Gastrocnemius medialis (tissue), 4 donors: ENCODE measurements around the gene RGL2. TPM values are rescaled to one million over a fixed set of nuclear protein-coding genes. Genes with fewer than 3 reads are reported as not detected.

Experiments
- ATAC-seq, 2 donors: fragments of 150-250 bp; one replicate each; pipeline ENCODE4 v1.9.1; 2016
- DNase-seq, 2 donors: peaks; one replicate each; pipeline ENCODE4 v3.0.0-alpha.2; 2019
- H3K27ac ChIP-seq, 4 donors: fragments of 200-600 bp; sonication (generic); 1 replicate in 1 of 4; 2 replicates in 3 of 4; pipeline ENCODE4 v1.5.1; 2016 to 2018; ENCODE audit warnings: mild to moderate bottlenecking in 2 of 4, moderate library complexity in 1 of 4
- H3K27me3 ChIP-seq, 3 donors: fragments of 200-600 bp; sonication (generic) in 2 of 3; 1 replicate in 1 of 3; 2 replicates in 2 of 3; pipeline versions ENCODE4 v1.5.1 to v1.6.0; 2016 to 2019; ENCODE audit warnings: mild to moderate bottlenecking in 1 of 3, moderate library complexity in 1 of 3
- H3K36me3 ChIP-seq, 2 donors: fragments of 200-600 bp; sonication (generic) in 1 of 2; one replicate each; pipeline ENCODE4 v1.5.1; 2017 to 2018
- H3K4me1 ChIP-seq, 2 donors: fragments of 200-600 bp; sonication (generic) in 1 of 2; one replicate each; pipeline ENCODE4 v1.5.1; 2016 to 2017; ENCODE audit warnings: mild to moderate bottlenecking in 2 of 2
- H3K4me3 ChIP-seq, 4 donors: fragments of 200-600 bp; sonication (generic) in 3 of 4; 1 replicate in 1 of 4; 2 replicates in 3 of 4; pipeline ENCODE4 v1.5.1; 2016 to 2019; ENCODE audit warnings: mild to moderate bottlenecking in 2 of 4
- H3K9me3 ChIP-seq, 3 donors: fragments of 200-600 bp; sonication (generic) in 2 of 3; 1 replicate in 1 of 3; 2 replicates in 2 of 3; pipeline ENCODE4 v1.5.1; 2016 to 2019
- POLR2A ChIP-seq, 2 donors: fragments of 450-650 bp; IDR thresholded peaks; one replicate each; pipeline ENCODE4 v1.6.1; 2017; ENCODE audit warnings: antibody characterized with exemption in 2 of 2, mild to moderate bottlenecking in 2 of 2, moderate library complexity in 2 of 2
- in situ Hi-C, 4 donors: fragments of 200-750 bp; cut with MboI; loops; one replicate each; pipeline versions ENCODE4 v1.15.0 to v1.8.0; 2017; ENCODE audit warnings: low sequenced_read_pairs in 4 of 4
- intact Hi-C: fragments of 100-400 bp; cut with DNase I; formaldehyde crosslinking; loops from one replicate; pipeline ENCODE4 v1.15.1; 2023; ENCODE audit warnings: low total_unique reads
- microRNA-seq, 2 donors: library from miRNA; unstranded; fragments of <30 nt; microRNA quantifications; one replicate each; pipeline ENCODE4, GENCODE V29; 2016; ENCODE audit warnings: borderline replicate concordance in 2 of 2
- total RNA-seq, 4 donors: library from RNA; depleted of rRNA; stranded (reverse); fragments of >200 nt; gene quantifications; one replicate each; pipeline versions ENCODE4 v1.1.0 to v1.2.3, GENCODE V29; 2016
- TF ChIP-seq, protein P1 (sequence below), 5 experiments: fragments of 450-650 bp in 3 of 5; fragments of 200-600 bp in 2 of 5; sonication (generic) in 2 of 5; IDR thresholded peaks in 4 of 5; conservative IDR thresholded peaks in 1 of 5; 1 replicate in 4 of 5; 2 replicates in 1 of 5; pipeline ENCODE4 v1.5.1; 2016 to 2019; ENCODE audit warnings: antibody characterized with exemption in 5 of 5, mild to moderate bottlenecking in 3 of 5, moderate library complexity in 3 of 5

The RGL2 gene
- total RNA-seq, 4 donors from 2014 or later: 39.8 to 52.3 (median 40.8) TPM

- Histone ChIP-seq H3K4me1 (peaks cover 10 to 17% of the 10 kb centered on the region in 2 donors), H3K27me3 (no peaks in the 10 kb centered on the region), H3K4me3 (peak overlapping the region; percentile 54 to 75 (median 65)), H3K27ac (peak overlapping the region; percentile 84 to 96 (median 88)), H3K36me3 (peaks cover 0 to 15% of the 10 kb centered on the region in 2 donors), H3K9me3 (no peaks in the 10 kb centered on the region)
- TF ChIP-seq, protein P1, sequence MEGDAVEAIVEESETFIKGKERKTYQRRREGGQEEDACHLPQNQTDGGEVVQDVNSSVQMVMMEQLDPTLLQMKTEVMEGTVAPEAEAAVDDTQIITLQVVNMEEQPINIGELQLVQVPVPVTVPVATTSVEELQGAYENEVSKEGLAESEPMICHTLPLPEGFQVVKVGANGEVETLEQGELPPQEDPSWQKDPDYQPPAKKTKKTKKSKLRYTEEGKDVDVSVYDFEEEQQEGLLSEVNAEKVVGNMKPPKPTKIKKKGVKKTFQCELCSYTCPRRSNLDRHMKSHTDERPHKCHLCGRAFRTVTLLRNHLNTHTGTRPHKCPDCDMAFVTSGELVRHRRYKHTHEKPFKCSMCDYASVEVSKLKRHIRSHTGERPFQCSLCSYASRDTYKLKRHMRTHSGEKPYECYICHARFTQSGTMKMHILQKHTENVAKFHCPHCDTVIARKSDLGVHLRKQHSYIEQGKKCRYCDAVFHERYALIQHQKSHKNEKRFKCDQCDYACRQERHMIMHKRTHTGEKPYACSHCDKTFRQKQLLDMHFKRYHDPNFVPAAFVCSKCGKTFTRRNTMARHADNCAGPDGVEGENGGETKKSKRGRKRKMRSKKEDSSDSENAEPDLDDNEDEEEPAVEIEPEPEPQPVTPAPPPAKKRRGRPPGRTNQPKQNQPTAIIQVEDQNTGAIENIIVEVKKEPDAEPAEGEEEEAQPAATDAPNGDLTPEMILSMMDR (IDR thresholded peaks at IDR 0.05 in 4 of 5, conservative IDR thresholded peaks at IDR 0.05 in 1 of 5): peak in 2 of 5 experiments; percentile 6 to 16
- no peak for TF ChIP-seq POLR2A (IDR thresholded peaks at IDR 0.05)
- DNase-seq (no peak), ATAC-seq (peak; percentile 25 to 35)
- in situ Hi-C loops (loop anchor here (5.0 to 10.0 kb wide), 6 partner anchors 54 to 234 kb away; partner anchors contain the start of gene COL11A2 (in 1 of the 4)), intact Hi-C loops (loop anchor here (1.0 to 5.0 kb wide), 8 partner anchors 24 to 316 kb away; partner anchors contain the start of genes BRD2, RGL2, RING1 and RPS18)
These were observed 50.2 kb downstream of the RGL2 start for GRCh38 chr6:33248643-33248931.

- H3K27me3 ChIP-seq: no peaks in the 10 kb centered on the region
- peak overlapping the region; percentile 54 to 75 (median 65) for H3K4me3 ChIP-seq
- no peak for TF ChIP-seq POLR2A (IDR thresholded peaks at IDR 0.05)
- TF ChIP-seq, protein P1 (IDR thresholded peaks at IDR 0.05 in 4 of 5, conservative IDR thresholded peaks at IDR 0.05 in 1 of 5): peak; percentile 96 to 100 (median 98)
- intact Hi-C loops: loop anchor here (1.0 to 5.0 kb wide), 8 partner anchors 25 to 315 kb away; partner anchors contain the start of genes BRD2, RGL2, RING1 and RPS18
- in situ Hi-C loops: loop anchor here (5.0 to 10.0 kb wide), 6 partner anchors 53 to 233 kb away; partner anchors contain the start of gene COL11A2 (in 1 of the 4)
- peak; percentile 69 to 77 for ATAC-seq
- peaks cover 0 to 15% of the 10 kb centered on the region in 2 donors for H3K36me3 ChIP-seq
- peak; percentile 74 to 78 for DNase-seq
- H3K4me1 ChIP-seq: peaks cover 10 to 17% of the 10 kb centered on the region in 2 donors
- peak overlapping the region; percentile 84 to 96 (median 88) for H3K27ac ChIP-seq
- no peaks in the 10 kb centered on the region for H3K9me3 ChIP-seq
These were observed 50.6 kb downstream of the RGL2 start for GRCh38 chr6:33247977-33248642.

- TF ChIP-seq, protein P1 (IDR thresholded peaks at IDR 0.05 in 4 of 5, conservative IDR thresholded peaks at IDR 0.05 in 1 of 5): no peak
- no peak for TF ChIP-seq POLR2A (IDR thresholded peaks at IDR 0.05)
- no peaks in the 10 kb centered on the region for H3K36me3 ChIP-seq
- no peak for DNase-seq
- H3K4me3 ChIP-seq: no peak overlapping the region
- intact Hi-C loops: no loop called here
- in situ Hi-C loops: loop anchor here (10.0 kb wide), 4 partner anchors 49 to 229 kb away; partner anchors contain the start of gene COL11A2 (in 1 of the 4)
- no peak overlapping the region for H3K27ac ChIP-seq
- no peak for ATAC-seq
- H3K4me1 ChIP-seq: peaks cover 0 to 4% of the 10 kb centered on the region in 2 donors
- H3K27me3 ChIP-seq: peaks cover 0 to 4% (median 0%) of the 10 kb centered on the region in 3 donors
- no peaks in the 10 kb centered on the region for H3K9me3 ChIP-seq
These were observed 55.3 kb downstream of the RGL2 start for GRCh38 chr6:33243476-33243875.

DNA sequence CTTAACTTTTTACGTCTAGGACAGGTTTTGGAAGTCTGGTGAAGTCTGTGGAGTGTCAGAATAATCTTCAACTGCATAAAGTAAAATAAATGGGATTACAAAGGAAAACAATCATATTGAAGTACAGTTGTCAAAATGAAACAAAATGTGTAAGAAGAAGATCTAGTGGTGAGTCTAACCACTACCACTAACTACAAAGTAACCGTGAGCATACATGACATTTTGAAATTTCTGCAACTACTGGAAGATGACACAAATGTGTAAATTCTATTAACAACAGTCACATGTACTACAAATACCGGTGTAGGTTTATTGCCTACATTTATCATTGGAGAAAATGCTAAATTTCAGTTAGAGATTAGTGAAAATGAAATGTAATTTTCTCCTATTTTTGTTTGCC is 56.8 kb downstream of the RGL2 start:
- no peaks in the 10 kb centered on the region for H3K36me3 ChIP-seq
- H3K9me3 ChIP-seq: no peaks in the 10 kb centered on the region
- H3K27me3 ChIP-seq: peaks cover 0 to 4% (median 0%) of the 10 kb centered on the region in 3 donors
- TF ChIP-seq, protein P1 (IDR thresholded peaks at IDR 0.05 in 4 of 5, conservative IDR thresholded peaks at IDR 0.05 in 1 of 5): no peak
- ATAC-seq (no peak), DNase-seq (no peak)
- intact Hi-C loops (no loop called here), in situ Hi-C loops (loop anchor here (10.0 kb wide), 4 partner anchors 47 to 227 kb away; partner anchors contain the start of gene COL11A2 (in 1 of the 4))
- H3K4me1 ChIP-seq: no peaks in the 10 kb centered on the region
- no peak overlapping the region for H3K27ac ChIP-seq
- no peak overlapping the region for H3K4me3 ChIP-seq

Small RNAs within 50 kb of the gene (microRNA-seq; reads per million reads assigned to microRNA genes)
- gene MIR6834: 0 reads per million in 2 donors
- gene MIR6873: 0 reads per million in 2 donors

Other genes starting within 250 kb of the RGL2 start
- gene HLA-DPA1, start 225.3 kb downstream of the RGL2 start, total RNA-seq: 10 to 100 TPM in 3 of 4 donors, 1 to 10 TPM in 1; 6.8 to 51.8 (median 23.4) TPM
- gene HLA-DPB1, start 223.0 kb downstream of the RGL2 start, total RNA-seq: 10 to 100 TPM; 16.7 to 52.1 (median 23.5) TPM
- gene COL11A2, start 106.5 kb downstream of the RGL2 start, total RNA-seq: under 1 TPM; 0.31 to 0.92 (median 0.47) TPM
- gene RXRB, start 98.3 kb downstream of the RGL2 start, total RNA-seq: 10 to 100 TPM; 20.8 to 38.4 (median 24.6) TPM
- 10 to 100 TPM; 21.9 to 45.4 (median 26.2) TPM for gene SLC39A7, start 98.1 kb downstream of the RGL2 start, total RNA-seq
- gene HSD17B8, start 94.3 kb downstream of the RGL2 start, total RNA-seq: 10 to 100 TPM in 3 of 4 donors, 1 to 10 TPM in 1; 7.9 to 28.3 (median 14.3) TPM
- 10 to 100 TPM in 3 of 4 donors, 1 to 10 TPM in 1; 7.4 to 16.3 (median 12.1) TPM for gene RING1, start 90.4 kb downstream of the RGL2 start, total RNA-seq
- gene VPS52, start 27.1 kb downstream of the RGL2 start, total RNA-seq: 10 to 100 TPM; 28.7 to 52.8 (median 41.2) TPM
- 1,000 to 10,000 TPM; 1,834 to 2,142 (median 2,010) TPM for gene RPS18, start 26.9 kb downstream of the RGL2 start, total RNA-seq
- gene B3GALT4, start 21.8 kb downstream of the RGL2 start, total RNA-seq: 1 to 10 TPM; 1.0 to 2.0 (median 1.7) TPM
- gene WDR46, start 9.7 kb downstream of the RGL2 start, total RNA-seq: 10 to 100 TPM; 34.5 to 57.3 (median 49.1) TPM
- gene PFDN6, start 9.3 kb downstream of the RGL2 start, total RNA-seq: 100 to 1,000 TPM in 1 of 4 donors, 10 to 100 TPM in 3; 49.9 to 106 (median 76.8) TPM
- 10 to 100 TPM; 15.9 to 42.4 (median 36.5) TPM for gene TAPBP, start 15.1 kb upstream of the RGL2 start, total RNA-seq
- 10 to 100 TPM in 3 of 4 donors, 1 to 10 TPM in 1; 9.0 to 19.3 (median 16.3) TPM for gene ZBTB22, start 18.8 kb upstream of the RGL2 start, total RNA-seq
- 10 to 100 TPM; 37.2 to 76.0 (median 59.8) TPM for gene DAXX, start 24.0 kb upstream of the RGL2 start, total RNA-seq
- 1 to 10 TPM in 1 of 4 donors, under 1 TPM in 1, not detected in 2; 0.64 to 1.4 TPM for gene KIFC1, start 92.9 kb upstream of the RGL2 start, total RNA-seq
- gene PHF1, start 112.1 kb upstream of the RGL2 start, total RNA-seq: 10 to 100 TPM; 53.5 to 65.8 (median 62.9) TPM
- gene CUTA, start 119.2 kb upstream of the RGL2 start, total RNA-seq: 100 to 1,000 TPM in 2 of 4 donors, 10 to 100 TPM in 2; 69.9 to 119 (median 93.2) TPM
- 1 to 10 TPM in 3 of 4 donors, under 1 TPM in 1; 0.71 to 2.3 (median 1.3) TPM for gene SYNGAP1, start 121.1 kb upstream of the RGL2 start, total RNA-seq
- gene ZBTB9, start 155.6 kb upstream of the RGL2 start, total RNA-seq: 1 to 10 TPM in 2 of 4 donors, under 1 TPM in 2; 0.82 to 2.2 (median 1.2) TPM